Activated CD4-positive, alpha-beta T cell treated with anti-CD3 and anti-CD28 coated beads, Interleukin-2, amount 50 U/mL, for 4 hours (primary cell): ENCODE results near the gene GEMIN8.

Source experiments
- DNase-seq, 2 experiments: peaks; one replicate each; pipeline ENCODE4 v3.0.0-alpha.2; 2020

GEMIN8 gene

GRCh38 chrX:14015294-14015693, 14.4 kb downstream of the GEMIN8 start:
- no peak for DNase-seq

GRCh38 chrX:14014526-14014925, 15.2 kb downstream of the GEMIN8 start:
- DNase-seq, result no peak

GRCh38 chrX:14013054-14013453, 16.6 kb downstream of the GEMIN8 start:
- DNase-seq, result no peak

GRCh38 chrX:14010566-14010965, 19.1 kb downstream of the GEMIN8 start:
- no peak for DNase-seq

GRCh38 chrX:14006540-14006939, 23.2 kb downstream of the GEMIN8 start:
- DNase-seq, result no peak

GRCh38 chrX:14003876-14004425, 25.7 kb downstream of the GEMIN8 start:
- DNase-seq, result no peak

GRCh38 chrX:14003028-14003427, 26.7 kb downstream of the GEMIN8 start:
- DNase-seq, result no peak

GRCh38 chrX:13996650-13997049, 33.0 kb downstream of the GEMIN8 start:
- no peak for DNase-seq

GRCh38 chrX:13994536-13995080, 35.1 kb downstream of the GEMIN8 start:
- DNase-seq, result no peak

- no peak for DNase-seq
Observed at GRCh38 chrX:13994104-13994503, 35.6 kb downstream of the GEMIN8 start.

- DNase-seq, result no peak
Observed at GRCh38 chrX:13990126-13990800, 39.4 kb downstream of the GEMIN8 start.

- DNase-seq, result no peak
Observed at GRCh38 chrX:13985697-13986435, 43.8 kb downstream of the GEMIN8 start.

- DNase-seq, result no peak
Observed at GRCh38 chrX:13983734-13984133, 46.0 kb downstream of the GEMIN8 start.

- no peak for DNase-seq
Observed at GRCh38 chrX:13968198-13968597, 61.5 kb downstream of the GEMIN8 start.

- no peak for DNase-seq
Observed at GRCh38 chrX:13967636-13968035, 62.1 kb downstream of the GEMIN8 start.

- no peak for DNase-seq
Observed at GRCh38 chrX:13966793-13967125, 62.9 kb downstream of the GEMIN8 start.

- no peak for DNase-seq
Observed at GRCh38 chrX:13966071-13966792, 63.5 kb downstream of the GEMIN8 start.

- no peak for DNase-seq
Observed at GRCh38 chrX:13965531-13965930, 64.2 kb downstream of the GEMIN8 start.

GRCh38 chrX:13956998-13957397, 72.7 kb downstream of the GEMIN8 start:
- DNase-seq, result no peak
